GM23338 (cell line): Measurements from ENCODE around the gene NT5DC3. TPM values are rescaled to one million over a fixed set of nuclear protein-coding genes. Genes with fewer than 3 reads are reported as not detected.

Experiments used
- ATAC-seq: fragments of 200-7000 bp; cut with Tn5 transposase; 3 replicates; pipeline ENCODE4 v1.9.1; 2020
- DNase-seq: peaks from one replicate; pipeline ENCODE4 v3.0.0-alpha.2; 2015; ENCODE audit warnings: low spot score
- H2AFZ ChIP-seq: fragments of 200-600 bp; sonication (generic); 2 replicates; pipeline ENCODE4 v1.8.0; 2016; ENCODE audit warnings: antibody characterized with exemption, mild to moderate bottlenecking, moderate library complexity
- H3F3A ChIP-seq: fragments of 200-600 bp; sonication (generic); replicated peaks from 2 replicates; pipeline ENCODE4 v1.8.0; 2017; ENCODE audit warnings: antibody characterized with exemption, mixed run types, low read depth
- H3K27ac ChIP-seq: fragments of 200-600 bp; sonication (generic); 2 replicates; pipeline ENCODE4 v1.6.1; 2016; ENCODE audit warnings: low read depth
- H3K27me3 ChIP-seq: fragments of 200-600 bp; sonication (generic); 2 replicates; pipeline ENCODE4 v1.8.0; 2016; ENCODE audit warnings: mild to moderate bottlenecking, mixed run types, moderate library complexity; ENCODE audit not compliant: insufficient read depth
- H3K36me3 ChIP-seq: fragments of 200-600 bp; sonication (generic); 2 replicates; pipeline ENCODE4 v1.8.0; 2016; ENCODE audit warnings: mild to moderate bottlenecking; ENCODE audit not compliant: insufficient read depth
- H3K4me1 ChIP-seq: fragments of 200-600 bp; sonication (generic); 2 replicates; pipeline ENCODE4 v1.8.0; 2016; ENCODE audit warnings: mild to moderate bottlenecking, moderate library complexity; ENCODE audit not compliant: insufficient read depth
- H3K4me2 ChIP-seq: fragments of 200-600 bp; sonication (generic); 2 replicates; pipeline ENCODE4 v1.7.1; 2017; ENCODE audit warnings: mixed run types
- H3K4me3 ChIP-seq: fragments of 200-600 bp; sonication (generic); 2 replicates; pipeline ENCODE4 v1.6.1; 2016; ENCODE audit warnings: mixed run types
- H3K79me2 ChIP-seq: fragments of 200-600 bp; sonication (generic); replicated peaks from 2 replicates; pipeline ENCODE4 v1.8.0; 2017; ENCODE audit warnings: mild to moderate bottlenecking; ENCODE audit not compliant: insufficient read depth
- H3K9me2 ChIP-seq: fragments of 200-600 bp; sonication (generic); 2 replicates; pipeline ENCODE4 v1.8.0; 2017; ENCODE audit not compliant: insufficient read depth
- H4K20me1 ChIP-seq: fragments of 200-600 bp; sonication (generic); replicated peaks from 2 replicates; pipeline ENCODE4 v1.8.0; 2017; ENCODE audit warnings: mild to moderate bottlenecking; ENCODE audit not compliant: insufficient read depth
- H3K27ac Mint-ChIP-seq: 2 replicates; pipeline ENCODE4 v1.8.0; 2020; ENCODE audit warnings: inconsistent platforms, mild to moderate bottlenecking, moderate library complexity, mixed read lengths
- H3K27me3 Mint-ChIP-seq: 3 replicates; pipeline ENCODE4 v1.8.0; 2022; ENCODE audit warnings: low read depth, mild to moderate bottlenecking, moderate library complexity, mixed read lengths, inconsistent platforms; ENCODE audit not compliant: insufficient read depth, poor library complexity
- H3K36me3 Mint-ChIP-seq: 3 replicates; pipeline ENCODE4 v1.8.0; 2021; ENCODE audit warnings: low read depth, mild to moderate bottlenecking, inconsistent platforms, moderate library complexity, mixed read lengths
- H3K4me1 Mint-ChIP-seq: 3 replicates; pipeline ENCODE4 v1.8.0; 2020; ENCODE audit warnings: mild to moderate bottlenecking, inconsistent platforms, mixed read lengths
- H3K4me3 Mint-ChIP-seq: 3 replicates; pipeline ENCODE4 v1.8.0; 2021; ENCODE audit warnings: moderate library complexity, mild to moderate bottlenecking, inconsistent platforms, mixed read lengths
- H3K9me3 Mint-ChIP-seq: 3 replicates; pipeline ENCODE4 v1.8.0; 2020; ENCODE audit warnings: moderate library complexity, mild to moderate bottlenecking, inconsistent platforms, mixed read lengths
- CREB1 ChIP-seq: fragments of 250-450 bp; sonication (Bioruptor Pico); IDR thresholded peaks from 2 replicates; pipeline ENCODE4 v1.5.0; 2020; ENCODE audit warnings: low read depth, mild to moderate bottlenecking, moderate library complexity
- POLR2AphosphoS5 ChIP-seq: IDR thresholded peaks from 2 replicates; pipeline ENCODE4 v1.6.1; 2016; ENCODE audit warnings: antibody characterized with exemption, low read depth
- STAT1 ChIP-seq: IDR thresholded peaks from one replicate; pipeline ENCODE4 v1.6.1; 2016; ENCODE audit warnings: antibody characterized with exemption; ENCODE audit not compliant: unreplicated experiment
- ZNF114 ChIP-seq: fragments of 250-450 bp; sonication (Bioruptor Pico); IDR thresholded peaks from 2 replicates; pipeline ENCODE4 v1.5.0; 2020; ENCODE audit warnings: mild to moderate bottlenecking, moderate library complexity
- ZNF462 ChIP-seq: fragments of 250-450 bp; sonication (Bioruptor Pico); IDR thresholded peaks from 2 replicates; pipeline ENCODE4 v1.5.0; 2020; ENCODE audit warnings: mild to moderate bottlenecking, moderate library complexity
- polyA plus RNA-seq: library from polyadenylated mRNA; unstranded; fragments of >200 nt; fragmentation: Nextera tagmentation; extraction: Ambion mirVana; gene quantifications from 2 replicates; pipeline ENCODE4 v1.2.1, GENCODE V29; 2016
- total RNA-seq: library from RNA; depleted of rRNA; stranded (reverse); fragments of >200 nt; shearing (Covaris generic); gene quantifications from 2 replicates; pipeline ENCODE4 v1.2.3, GENCODE V29; 2014

The NT5DC3 gene
- total and polyA plus RNA-seq, 2 experiments from 2014 or later, result 2.2 to 12.5 TPM

- H3K4me3 ChIP-seq, result no peak overlapping the region
- Mint-ChIP-seq H3K27ac (no peak overlapping the region), H3K36me3 (peaks cover 9% of the 10 kb centered on the region; the same call in 1 of the 3 replicates), H3K4me3 (no peak overlapping the region), H3K9me3 (no peaks in the 10 kb centered on the region), H3K27me3 (peaks cover 7% of the 10 kb centered on the region), H3K4me1 (peaks cover 8% of the 10 kb centered on the region; the same call in 2 of the 3 replicates)
- H3F3A ChIP-seq, result no peaks in the 10 kb centered on the region
- no peaks in the 10 kb centered on the region for H3K27me3 ChIP-seq
- no peaks in the 10 kb centered on the region for H3K9me2 ChIP-seq
- DNase-seq, result no peak
- TF ChIP-seq POLR2AphosphoS5 (no peak), ZNF462 (CRISPR knock-in tag) (no peak)
- no peak overlapping the region for H2AFZ ChIP-seq
- no peak overlapping the region for H3K27ac ChIP-seq
- 0 out of 2 replicates have a peak, but pooled peaks cover 11% of the 10 kb centered on the region for H4K20me1 ChIP-seq
- no peaks in the 10 kb centered on the region for H3K4me1 ChIP-seq
- no peaks in the 10 kb centered on the region; the same call in 1 of the 2 replicates for H3K79me2 ChIP-seq
- H3K36me3 ChIP-seq, result no peaks in the 10 kb centered on the region; the same call in 1 of the 2 replicates
- ATAC-seq, result no peak
- H3K4me2 ChIP-seq, result no peak overlapping the region
These were observed 33.3 kb downstream of the NT5DC3 start for GRCh38 chr12:103807561-103808238.

- Histone ChIP-seq H3K4me1 (no peaks in the 10 kb centered on the region), H3K79me2 (no peaks in the 10 kb centered on the region; the same call in 1 of the 2 replicates)
- no peak for TF ChIP-seq CREB1 (CRISPR knock-in tag)
- TF ChIP-seq STAT1, result no peak
- no peak for TF ChIP-seq POLR2AphosphoS5
- no peak for TF ChIP-seq ZNF462 (CRISPR knock-in tag)
- no peak for TF ChIP-seq ZNF114
These were observed 34.2 kb downstream of the NT5DC3 start for GRCh38 chr12:103806803-103807202.

More at GRCh38 chr12:103806803-103807202, 34.2 kb downstream of the NT5DC3 start:
- no peak overlapping the region for H2AFZ ChIP-seq
- no peak for DNase-seq
- Mint-ChIP-seq H3K36me3 (peaks cover 9% of the 10 kb centered on the region; the same call in 1 of the 3 replicates), H3K9me3 (no peaks in the 10 kb centered on the region), H3K27me3 (peaks cover 7% of the 10 kb centered on the region), H3K4me1 (peaks cover 8% of the 10 kb centered on the region; the same call in 2 of the 3 replicates), H3K4me3 (no peak overlapping the region), H3K27ac (no peak overlapping the region)
- no peaks in the 10 kb centered on the region; the same call in 1 of the 2 replicates for H3K36me3 ChIP-seq
- H3K9me2 ChIP-seq, result no peaks in the 10 kb centered on the region
- H3F3A ChIP-seq, result no peaks in the 10 kb centered on the region
- H3K4me3 ChIP-seq, result no peak overlapping the region
- H3K27ac ChIP-seq, result no peak overlapping the region
- 0 out of 2 replicates have a peak, but pooled peaks cover 9% of the 10 kb centered on the region for H4K20me1 ChIP-seq
- H3K27me3 ChIP-seq, result no peaks in the 10 kb centered on the region
- ATAC-seq, result no peak
- no peak overlapping the region for H3K4me2 ChIP-seq
